Tibial artery (tissue), 4 donors: ENCODE results near the gene FAM168A.
A peak's percentile ranks its signal among the peaks of the same experiment; 100 is the strongest.

Source experiments
- DNase-seq, 2 donors: peaks; one replicate each; pipeline ENCODE4 v3.0.0-alpha.2; 2019
- H3K27ac ChIP-seq, 2 donors: fragments of 200-600 bp; sonication (generic) in 1 of 2; 1 replicate in 1 of 2; 2 replicates in 1 of 2; pipeline ENCODE4 v1.5.1; 2018 to 2019; ENCODE audit warnings: mild to moderate bottlenecking in 1 of 2
- H3K27me3 ChIP-seq, 2 donors: fragments of 200-600 bp; sonication (generic) in 1 of 2; one replicate each; pipeline versions ENCODE4 v1.5.1 to v1.6.0; 2016 to 2019
- H3K36me3 ChIP-seq, 3 donors: fragments of 200-600 bp; sonication (generic) in 2 of 3; one replicate each; pipeline ENCODE4 v1.5.1; 2016 to 2019; ENCODE audit warnings: mild to moderate bottlenecking in 2 of 3
- H3K4me1 ChIP-seq, 4 donors: fragments of 200-600 bp; sonication (generic) in 2 of 4; 1 replicate in 3 of 4; 2 replicates in 1 of 4; pipeline ENCODE4 v1.5.1; 2016 to 2019
- H3K4me3 ChIP-seq, 2 donors: fragments of 200-600 bp; sonication (generic) in 1 of 2; 1 replicate in 1 of 2; 2 replicates in 1 of 2; pipeline ENCODE4 v1.5.1; 2018 to 2019; ENCODE audit warnings: mild to moderate bottlenecking in 2 of 2
- H3K9me3 ChIP-seq, 3 donors: fragments of 200-600 bp; sonication (generic) in 1 of 3; one replicate each; pipeline ENCODE4 v1.5.1; 2016 to 2019
- CTCF ChIP-seq, 2 experiments: fragments of 200-600 bp in 1 of 2; fragments of 450-650 bp in 1 of 2; IDR thresholded peaks; one replicate each; pipeline ENCODE4 v1.5.1; 2017 to 2019; ENCODE audit warnings: antibody characterized with exemption in 2 of 2, mild to moderate bottlenecking in 1 of 2, moderate library complexity in 1 of 2
- intact Hi-C: fragments of 100-400 bp; cut with DNase I; formaldehyde crosslinking; loops from one replicate; pipeline ENCODE4 v1.15.0; 2023; ENCODE audit warnings: low total_unique reads

FAM168A gene

DNA sequence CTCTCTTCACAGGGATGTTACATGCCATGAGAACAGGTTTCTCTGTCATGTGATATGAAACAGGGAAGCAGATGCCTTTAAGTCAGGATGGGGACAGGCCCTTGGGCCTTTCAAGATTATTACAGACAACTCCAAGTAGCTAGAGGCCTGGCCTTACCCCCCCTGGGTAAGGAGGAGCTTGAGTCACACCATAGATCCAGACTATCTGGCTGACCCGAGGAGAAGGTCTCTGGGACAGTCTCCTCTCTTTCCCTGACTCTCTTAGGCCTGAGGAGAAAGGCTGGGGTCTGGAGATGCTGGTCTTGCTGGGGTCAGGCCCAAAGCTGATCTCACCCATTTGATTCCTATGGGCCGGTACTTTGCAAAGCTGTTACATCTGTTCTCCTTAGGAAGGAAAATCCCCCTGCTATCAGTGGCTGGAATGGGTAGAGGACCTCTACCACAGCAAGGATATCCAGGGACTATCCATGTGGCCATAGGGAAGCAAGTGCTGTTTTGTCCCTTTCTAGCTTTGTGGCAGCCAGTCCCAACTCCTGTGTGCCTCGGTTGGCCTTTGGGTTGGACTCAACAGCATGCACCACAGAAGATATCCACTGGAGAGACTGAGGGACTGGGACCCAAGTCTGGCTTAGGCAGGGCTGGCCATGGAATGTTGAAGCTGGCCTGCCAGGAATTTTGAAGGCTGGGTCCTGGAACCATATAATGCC, 196.5 kb downstream of the FAM168A start:
- intact Hi-C loops, result no loop called here
- no peaks in the 10 kb centered on the region for H3K9me3 ChIP-seq
- H3K27ac ChIP-seq, result no peak overlapping the region
- DNase-seq, result peak in 1 of 2 donors; percentile 43
- no peak overlapping the region for H3K4me3 ChIP-seq
- peaks cover 0 to 12% (median 5%) of the 10 kb centered on the region in 4 donors for H3K4me1 ChIP-seq
- TF ChIP-seq CTCF (IDR thresholded peaks at IDR 0.05), result no peak
- H3K36me3 ChIP-seq, result peaks cover 4 to 24% (median 6%) of the 10 kb centered on the region in 3 donors
- H3K27me3 ChIP-seq, result no peaks in the 10 kb centered on the region

DNA sequence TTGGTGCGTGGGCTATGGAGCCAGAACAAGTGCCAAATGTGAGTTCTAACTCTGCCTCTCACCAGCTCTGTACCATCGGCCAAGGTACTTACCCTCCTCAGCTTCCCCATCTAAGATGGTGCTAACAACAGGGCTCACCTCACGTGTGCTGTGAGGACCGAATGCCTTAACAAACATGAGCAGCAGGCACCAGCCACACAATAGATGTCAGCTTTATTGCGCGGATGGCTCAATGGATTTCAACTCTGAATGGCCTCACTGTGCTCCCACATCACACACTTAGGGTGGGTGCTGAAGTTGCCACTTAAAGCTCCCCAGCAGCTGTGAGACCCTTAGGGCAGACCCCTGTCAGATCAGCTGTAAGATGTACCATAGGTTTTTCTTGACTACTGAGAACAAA, 197.6 kb downstream of the FAM168A start:
- DNase-seq, result no peak
- Histone ChIP-seq H3K27ac (no peak overlapping the region), H3K4me3 (no peak overlapping the region), H3K9me3 (no peaks in the 10 kb centered on the region), H3K4me1 (peaks cover 0 to 12% (median 5%) of the 10 kb centered on the region in 4 donors), H3K36me3 (peaks cover 0 to 13% (median 3%) of the 10 kb centered on the region in 3 donors), H3K27me3 (no peaks in the 10 kb centered on the region)
- intact Hi-C loops, result no loop called here
- no peak for TF ChIP-seq CTCF (IDR thresholded peaks at IDR 0.05)

GRCh38 chr11:73399636-73400035, 198.3 kb downstream of the FAM168A start:
- H3K27me3 ChIP-seq, result no peaks in the 10 kb centered on the region
- no peak for TF ChIP-seq CTCF (IDR thresholded peaks at IDR 0.05)
- no peak overlapping the region for H3K4me3 ChIP-seq
- no peak for DNase-seq
- no peaks in the 10 kb centered on the region for H3K9me3 ChIP-seq
- peaks cover 0 to 12% (median 5%) of the 10 kb centered on the region in 4 donors for H3K4me1 ChIP-seq
- peaks cover 0 to 7% (median 0%) of the 10 kb centered on the region in 3 donors for H3K36me3 ChIP-seq
- intact Hi-C loops, result loop anchor here (10.0 kb wide), 1 partner anchor 215 kb away; no protein-coding TSS in a partner anchor
- no peak overlapping the region for H3K27ac ChIP-seq

DNA sequence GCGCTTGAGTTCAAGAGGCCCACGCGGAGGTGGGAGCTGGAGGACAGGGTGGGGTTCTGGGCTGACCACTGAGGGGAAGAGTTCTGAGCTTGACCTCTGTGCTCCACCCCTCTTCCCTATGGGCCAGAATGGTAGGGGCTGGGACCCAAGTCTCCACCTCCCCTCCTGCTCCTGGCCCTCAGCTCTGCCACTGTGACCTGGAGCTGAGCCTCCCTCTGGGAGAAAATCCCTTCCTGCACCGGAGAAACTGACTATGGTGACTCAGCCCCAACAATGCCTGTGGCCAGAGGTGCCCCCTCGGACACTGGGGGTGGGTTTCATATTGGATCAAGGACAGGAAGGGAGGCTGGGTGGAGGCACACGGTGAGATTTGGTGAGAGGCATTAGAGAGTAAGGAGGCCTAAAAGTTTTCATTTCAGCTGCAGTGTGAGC, 198.7 kb downstream of the FAM168A start:
- no peak for DNase-seq
- no peak for TF ChIP-seq CTCF (IDR thresholded peaks at IDR 0.05)
- Histone ChIP-seq H3K27me3 (no peaks in the 10 kb centered on the region), H3K4me3 (no peak overlapping the region), H3K9me3 (no peaks in the 10 kb centered on the region), H3K27ac (no peak overlapping the region), H3K36me3 (peaks cover 0 to 7% (median 0%) of the 10 kb centered on the region in 3 donors), H3K4me1 (peaks cover 0 to 12% (median 5%) of the 10 kb centered on the region in 4 donors)
- intact Hi-C loops, result loop anchor here (10.0 kb wide), 1 partner anchor 214 kb away; no protein-coding TSS in a partner anchor

- intact Hi-C loops, result loop anchor here (10.0 kb wide), 1 partner anchor 214 kb away; no protein-coding TSS in a partner anchor
Measured at GRCh38 chr11:73398721-73399120, 199.2 kb downstream of the FAM168A start.

More at GRCh38 chr11:73398721-73399120, 199.2 kb downstream of the FAM168A start:
- no peak overlapping the region for H3K4me3 ChIP-seq
- no peak for TF ChIP-seq CTCF (IDR thresholded peaks at IDR 0.05)
- no peak for DNase-seq
- no peaks in the 10 kb centered on the region for H3K27me3 ChIP-seq
- peaks cover 0 to 15% (median 7%) of the 10 kb centered on the region in 4 donors for H3K4me1 ChIP-seq
- H3K36me3 ChIP-seq, result peaks cover 0 to 7% (median 0%) of the 10 kb centered on the region in 3 donors
- no peaks in the 10 kb centered on the region for H3K9me3 ChIP-seq
- no peak overlapping the region for H3K27ac ChIP-seq
